Endothelial cell of umbilical vein (primary cell): ENCODE measurements around the gene DUSP18. TPM values are rescaled to one million over a fixed set of nuclear protein-coding genes. Genes with fewer than 3 reads are reported as not detected.
A peak's percentile ranks its signal among the peaks of the same experiment; 100 is the strongest.

Experiments used
- BruUV-seq: library from RNA; stranded (reverse); fragments of 400-500 nt; replicated peaks from 2 replicates; lab custom pipeline; 2021; lab: Mats Ljungman, UMichigan
- CTCF ChIA-PET: fragments of 300-600, 350-600 bp; sonication (Branson Sonifier 250); formaldehyde crosslinking; loops from one replicate; lab custom pipeline; 2021; ENCODE audit warnings: antibody characterized with exemption, inconsistent platforms; lab: Charles Lee
- POLR2A ChIA-PET: fragments of 300-600, 350-600 bp; sonication (Branson Sonifier 250); formaldehyde crosslinking; loops from one replicate; lab custom pipeline; 2021; ENCODE audit warnings: antibody characterized with exemption, inconsistent platforms; lab: Charles Lee
- DNase-seq: peaks from one replicate; pipeline ENCODE4 v3.0.0-alpha.2; 2011; ENCODE audit warnings: low read depth, low spot score
- FAIRE-seq: peaks from 2 replicates; lab custom pipeline; 2011; peaks lifted over from hg19 to GRCh38; lab: Jason Lieb, UNC
- H2AFZ ChIP-seq: 2 replicates; pipeline ENCODE4 v1.6.0; 2012; ENCODE audit warnings: low read depth, low read length, control low read depth, inconsistent platforms
- H3K27ac ChIP-seq: 2 replicates; pipeline ENCODE4 v1.5.1; 2011; ENCODE audit warnings: low read depth, mild to moderate bottlenecking, control low read depth, low read length, moderate library complexity; ENCODE audit not compliant: insufficient read depth
- H3K27me3 ChIP-seq, 2 experiments: 2 replicates each; pipeline versions ENCODE4 v1.6.0 to v1.6.1; 2011; ENCODE audit warnings: low read length in 2 of 2, mixed read lengths in 1 of 2; ENCODE audit not compliant: control insufficient read depth in 2 of 2, insufficient read depth in 2 of 2
- H3K36me3 ChIP-seq, 2 experiments: 2 replicates in 1 of 2; 3 replicates in 1 of 2; pipeline ENCODE4 v1.5.1; 2011; ENCODE audit warnings: low read length in 2 of 2, mild to moderate bottlenecking in 1 of 2, moderate library complexity in 1 of 2; ENCODE audit not compliant: control insufficient read depth in 2 of 2, insufficient read depth in 2 of 2; ENCODE audit errors: extremely low read depth in 1 of 2
- H3K4me1 ChIP-seq: 3 replicates; pipeline ENCODE4 v1.5.1; 2011; ENCODE audit warnings: mild to moderate bottlenecking, low read length; ENCODE audit not compliant: control insufficient read depth, insufficient read depth; ENCODE audit errors: extremely low read depth
- H3K4me2 ChIP-seq: 2 replicates; pipeline ENCODE4 v1.6.1; 2011; ENCODE audit warnings: low read length, control low read depth, mixed read lengths; ENCODE audit not compliant: insufficient read depth
- H3K4me3 ChIP-seq, 3 experiments: fragments of 200-600 bp in 1 of 3; sonication (generic), shearing (Covaris generic) in 1 of 3; replicated peaks in 1 of 3; 2 replicates each; pipeline ENCODE4 v1.5.1; 2011 to 2016; ENCODE audit warnings: control low read depth in 3 of 3, low read length in 3 of 3, mild to moderate bottlenecking in 2 of 3, inconsistent platforms in 1 of 3, low read depth in 1 of 3, moderate library complexity in 1 of 3; ENCODE audit not compliant: insufficient read depth in 1 of 3
- H3K79me2 ChIP-seq: 2 replicates; pipeline ENCODE4 v1.6.0; 2012; ENCODE audit warnings: low read length, inconsistent platforms; ENCODE audit not compliant: control insufficient read depth, insufficient read depth
- H3K9ac ChIP-seq: replicated peaks from 2 replicates; pipeline ENCODE3; 2011; ENCODE audit warnings: low read length, control low read depth; ENCODE audit not compliant: insufficient read depth; ENCODE audit errors: extremely low read depth
- H3K9me1 ChIP-seq: replicated peaks from 3 replicates; pipeline ENCODE4 v1.6.0; 2011; ENCODE audit warnings: mild to moderate bottlenecking, low read length; ENCODE audit not compliant: control insufficient read depth, insufficient read depth; ENCODE audit errors: extremely low read depth
- H3K9me3 ChIP-seq: replicated peaks from 2 replicates; pipeline ENCODE4 v1.5.1; 2012; ENCODE audit warnings: low read length, inconsistent platforms; ENCODE audit not compliant: control insufficient read depth, insufficient read depth
- H4K20me1 ChIP-seq: replicated peaks from 2 replicates; pipeline ENCODE3; 2011; ENCODE audit warnings: mild to moderate bottlenecking, low read length; ENCODE audit not compliant: control insufficient read depth, insufficient read depth; ENCODE audit errors: extremely low read depth
- EZH2 ChIP-seq: IDR thresholded peaks from 2 replicates; pipeline ENCODE4 v1.6.1; 2012; ENCODE audit warnings: borderline replicate concordance, low read depth, mild to moderate bottlenecking, moderate library complexity, low read length, inconsistent platforms; ENCODE audit not compliant: severe bottlenecking
- FOS ChIP-seq: IDR thresholded peaks from 2 replicates; pipeline ENCODE4 v1.6.1; 2011; ENCODE audit warnings: mild to moderate bottlenecking, low read length, moderate library complexity, borderline replicate concordance; ENCODE audit not compliant: insufficient read depth
- GATA2 ChIP-seq: IDR thresholded peaks from 2 replicates; pipeline ENCODE4 v1.7.0; 2011; ENCODE audit warnings: low read depth, mild to moderate bottlenecking, moderate library complexity, mixed read lengths, low read length; ENCODE audit not compliant: insufficient read length, insufficient read depth
- JUN ChIP-seq: IDR thresholded peaks from 2 replicates; pipeline ENCODE4 v1.6.1; 2011; ENCODE audit warnings: borderline replicate concordance, low read depth; ENCODE audit not compliant: insufficient read length, insufficient read depth
- MYC ChIP-seq: IDR thresholded peaks from one replicate; pipeline ENCODE4 v1.6.1; 2011; ENCODE audit warnings: mild to moderate bottlenecking, low read depth, low read length
- POLR2A ChIP-seq: IDR thresholded peaks from 2 replicates; pipeline ENCODE4 v1.6.1; 2012; ENCODE audit warnings: low read depth, mild to moderate bottlenecking, control low read depth, low read length
- POLR2AphosphoS5 ChIP-seq: IDR thresholded peaks from 2 replicates; pipeline ENCODE4 v1.6.1; 2012; ENCODE audit warnings: low read depth, mild to moderate bottlenecking, control low read depth, low read length, moderate library complexity; ENCODE audit not compliant: insufficient read depth
- dilution Hi-C: fragments of 300-500 bp; cut with MboI; formaldehyde crosslinking; loops from one replicate; pipeline ENCODE4 v1.15.0; 2019; ENCODE audit warnings: low sequenced_read_pairs; ENCODE audit not compliant: extremely low pct_ligation_motif_present
- intact Hi-C: fragments of 100-400 bp; cut with micrococcal nuclease; formaldehyde crosslinking; loops from one replicate; pipeline ENCODE4 v1.10.0; 2022
- polyA plus RNA-seq, 4 experiments: library from polyadenylated mRNA; depleted of rRNA in 3 of 4; stranded (reverse) in 3 of 4; unstranded in 1 of 4; fragments of >200 nt; gene quantifications; 2 replicates each; pipeline versions ENCODE4 v1.2.1 to v1.2.3, GENCODE V29; 2011 to 2012; ENCODE audit warnings: missing spikeins in 1 of 4
- total RNA-seq: library from RNA; stranded (reverse); gene quantifications from 2 replicates; pipeline ENCODE4 v1.2.3, GENCODE V29; 2021
- TF ChIP-seq, protein P1 (sequence below): IDR thresholded peaks from 2 replicates; pipeline ENCODE4 v1.6.1; 2011; ENCODE audit not compliant: insufficient read depth, insufficient read length
- TF ChIP-seq, protein P2 (sequence below), 2 donors: IDR thresholded peaks; 1 replicate in 1 of 2; 2 replicates in 1 of 2; pipeline ENCODE4 v1.5.1; 2011; ENCODE audit warnings: low read length in 2 of 2, mild to moderate bottlenecking in 2 of 2, moderate library complexity in 2 of 2, control low read depth in 1 of 2, inconsistent platforms in 1 of 2, low read depth in 1 of 2; ENCODE audit not compliant: insufficient read depth in 1 of 2; ENCODE audit errors: extremely low read depth in 1 of 2

Gene DUSP18
- total and polyA plus RNA-seq, 2 donors (not counting 3 experiments of a cell fraction or from before 2014, with no cell fraction given) = 18.3 to 30.1 TPM

DNA sequence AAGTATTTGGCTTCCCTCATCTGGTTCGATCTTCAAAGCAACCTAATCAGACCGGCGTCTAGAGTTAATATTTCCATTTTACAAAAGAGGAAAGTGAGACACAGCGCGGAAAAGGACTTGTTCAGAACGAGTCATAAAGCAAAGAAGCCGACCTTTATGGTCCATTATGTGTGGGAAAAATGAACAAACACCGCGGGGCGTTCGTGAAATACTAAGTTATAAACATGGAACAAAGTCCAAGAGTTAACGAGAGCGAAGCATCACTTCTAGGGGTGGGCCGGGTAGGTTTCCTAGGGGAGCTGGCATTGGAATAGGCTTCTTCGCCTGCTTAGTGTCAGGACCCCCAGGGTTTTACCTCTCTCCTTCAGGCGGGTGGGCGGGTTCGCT is 575 bp downstream of the DUSP18 start:
- peak overlapping the region; percentile 82 for H3K4me2 ChIP-seq
- ChIA-PET POLR2A (interaction anchor here (0.6 kb wide), 1 partner anchor 237 kb away, joined by 4 read pairs; no protein-coding TSS in a partner anchor), CTCF (interaction anchor here (0.6 to 4.5 kb wide), 7 partner anchors 12 to 415 kb away, joined by 3 to 47 read pairs (median 5); partner anchors contain the start of gene SLC35E4)
- dilution Hi-C loops (no loop called here), intact Hi-C loops (loop anchor here (1.0 to 2.0 kb wide), 4 partner anchors 18 to 66 kb away; partner anchors contain the start of genes OSBP2 and SLC35E4)
- H3K9ac ChIP-seq = peak overlapping the region; percentile 41
- no peak overlapping the region for H3K27ac ChIP-seq
- no peaks in the 10 kb centered on the region for H3K9me1 ChIP-seq
- peaks cover 12% of the 10 kb centered on the region for H3K4me1 ChIP-seq
- no peaks in the 10 kb centered on the region for H3K9me3 ChIP-seq
- peak overlapping the region; percentile 35 to 71 (median 66) for H3K4me3 ChIP-seq
- BruUV-seq = no TSS peak
- DNase-seq (peak; percentile 37), FAIRE-seq (no peak)
- no peaks in the 10 kb centered on the region for H3K79me2 ChIP-seq
- no peaks in the 10 kb centered on the region for H3K27me3 ChIP-seq
- peaks cover 0 to 14% of the 10 kb centered on the region in 2 experiments for H3K36me3 ChIP-seq
- H4K20me1 ChIP-seq = no peaks in the 10 kb centered on the region
- TF ChIP-seq EZH2 (no peak), MYC (no peak), FOS (no peak), POLR2AphosphoS5 (no peak), POLR2A (no peak), JUN (no peak), GATA2 (no peak)
- TF ChIP-seq, protein P1, sequence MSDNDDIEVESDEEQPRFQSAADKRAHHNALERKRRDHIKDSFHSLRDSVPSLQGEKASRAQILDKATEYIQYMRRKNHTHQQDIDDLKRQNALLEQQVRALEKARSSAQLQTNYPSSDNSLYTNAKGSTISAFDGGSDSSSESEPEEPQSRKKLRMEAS = no peak
- TF ChIP-seq, protein P2, sequence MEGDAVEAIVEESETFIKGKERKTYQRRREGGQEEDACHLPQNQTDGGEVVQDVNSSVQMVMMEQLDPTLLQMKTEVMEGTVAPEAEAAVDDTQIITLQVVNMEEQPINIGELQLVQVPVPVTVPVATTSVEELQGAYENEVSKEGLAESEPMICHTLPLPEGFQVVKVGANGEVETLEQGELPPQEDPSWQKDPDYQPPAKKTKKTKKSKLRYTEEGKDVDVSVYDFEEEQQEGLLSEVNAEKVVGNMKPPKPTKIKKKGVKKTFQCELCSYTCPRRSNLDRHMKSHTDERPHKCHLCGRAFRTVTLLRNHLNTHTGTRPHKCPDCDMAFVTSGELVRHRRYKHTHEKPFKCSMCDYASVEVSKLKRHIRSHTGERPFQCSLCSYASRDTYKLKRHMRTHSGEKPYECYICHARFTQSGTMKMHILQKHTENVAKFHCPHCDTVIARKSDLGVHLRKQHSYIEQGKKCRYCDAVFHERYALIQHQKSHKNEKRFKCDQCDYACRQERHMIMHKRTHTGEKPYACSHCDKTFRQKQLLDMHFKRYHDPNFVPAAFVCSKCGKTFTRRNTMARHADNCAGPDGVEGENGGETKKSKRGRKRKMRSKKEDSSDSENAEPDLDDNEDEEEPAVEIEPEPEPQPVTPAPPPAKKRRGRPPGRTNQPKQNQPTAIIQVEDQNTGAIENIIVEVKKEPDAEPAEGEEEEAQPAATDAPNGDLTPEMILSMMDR (IDR thresholded peaks at IDR 0.05; ENCODE audit: extremely low read depth in 1 of 2, insufficient read depth in 1 of 2, low read depth in 1 of 2, low read length in 2 of 2) = no peak
- peak overlapping the region; percentile 93 for H2AFZ ChIP-seq
